ENCODE data around the gene TNNI2. TPM values are rescaled to one million over a fixed set of nuclear protein-coding genes. Genes with fewer than 3 reads are reported as not detected.

TNNI2 gene
- polyA plus RNA-seq, 1 of the 3 experiments (the other 2 are of a cell fraction): not detected

DNA sequence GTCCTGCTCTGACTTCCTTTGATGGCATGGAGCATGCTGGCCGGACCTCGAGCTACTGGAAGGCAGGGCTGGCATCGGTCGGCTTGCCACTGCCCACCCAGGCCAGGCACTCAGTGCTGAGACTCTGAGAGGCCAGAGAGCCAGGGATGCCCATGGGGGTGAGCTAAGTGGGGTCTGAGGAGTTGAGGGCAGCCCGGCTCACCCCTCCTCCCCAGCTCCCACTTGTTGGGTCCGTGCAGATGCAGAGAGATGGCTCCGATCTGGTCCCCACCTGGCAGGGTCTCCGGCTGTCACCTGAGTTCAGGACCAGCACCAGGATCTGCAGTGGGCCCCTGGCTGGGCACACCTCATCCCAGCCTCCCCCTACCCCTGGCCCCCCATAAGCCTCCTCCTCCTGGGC, 27.4 kb downstream of the TNNI2 start (continued):
- TF ChIP-seq, protein P1, sequence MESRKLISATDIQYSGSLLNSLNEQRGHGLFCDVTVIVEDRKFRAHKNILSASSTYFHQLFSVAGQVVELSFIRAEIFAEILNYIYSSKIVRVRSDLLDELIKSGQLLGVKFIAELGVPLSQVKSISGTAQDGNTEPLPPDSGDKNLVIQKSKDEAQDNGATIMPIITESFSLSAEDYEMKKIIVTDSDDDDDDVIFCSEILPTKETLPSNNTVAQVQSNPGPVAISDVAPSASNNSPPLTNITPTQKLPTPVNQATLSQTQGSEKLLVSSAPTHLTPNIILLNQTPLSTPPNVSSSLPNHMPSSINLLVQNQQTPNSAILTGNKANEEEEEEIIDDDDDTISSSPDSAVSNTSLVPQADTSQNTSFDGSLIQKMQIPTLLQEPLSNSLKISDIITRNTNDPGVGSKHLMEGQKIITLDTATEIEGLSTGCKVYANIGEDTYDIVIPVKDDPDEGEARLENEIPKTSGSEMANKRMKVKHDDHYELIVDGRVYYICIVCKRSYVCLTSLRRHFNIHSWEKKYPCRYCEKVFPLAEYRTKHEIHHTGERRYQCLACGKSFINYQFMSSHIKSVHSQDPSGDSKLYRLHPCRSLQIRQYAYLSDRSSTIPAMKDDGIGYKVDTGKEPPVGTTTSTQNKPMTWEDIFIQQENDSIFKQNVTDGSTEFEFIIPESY (IDR thresholded peaks at IDR 0.05; ENCODE audit: borderline replicate concordance, low read depth): no peak

- no peak overlapping the region for H3K4me3 ChIP-seq (ENCODE audit: low read depth in 2 of 2, low read length in 1 of 2)
- DNase-seq: no peak
- H4K20me1 ChIP-seq (ENCODE audit: insufficient read depth): no peaks in the 10 kb centered on the region
- H3K27me3 ChIP-seq (ENCODE audit: insufficient read depth): no peaks in the 10 kb centered on the region
- no peaks in the 10 kb centered on the region for H3F3A ChIP-seq (replicated peaks; ENCODE audit: insufficient read depth)
- no peaks in the 10 kb centered on the region for H3K9me2 ChIP-seq
- no peaks in the 10 kb centered on the region for H3K36me3 ChIP-seq (replicated peaks in 1 of 2; ENCODE audit: control insufficient read depth in 1 of 2, insufficient read depth in 2 of 2, low read length in 1 of 2)
- CTCF ChIA-PET: interaction anchor here (0.7 to 2.8 kb wide), 10 partner anchors 10 to 289 kb away, joined by 3 to 11 read pairs (median 4); no protein-coding TSS in a partner anchor
- H3K9me3 ChIP-seq: no peaks in the 10 kb centered on the region
- no peaks in the 10 kb centered on the region for H3K79me2 ChIP-seq (ENCODE audit: insufficient read depth)
- H3K4me1 ChIP-seq (ENCODE audit: control insufficient read depth in 1 of 2, insufficient read depth in 2 of 2, low read depth in 1 of 2, low read length in 1 of 2): peaks cover 18 to 44% of the 10 kb centered on the region in 2 experiments; a peak in 3 of 4 replicates
- POLR2A ChIA-PET: no interaction called here
- no peak for TF ChIP-seq CHD2 (IDR thresholded peaks at IDR 0.05; ENCODE audit: low read length, partially characterized antibody)
- TF ChIP-seq, protein P2, sequence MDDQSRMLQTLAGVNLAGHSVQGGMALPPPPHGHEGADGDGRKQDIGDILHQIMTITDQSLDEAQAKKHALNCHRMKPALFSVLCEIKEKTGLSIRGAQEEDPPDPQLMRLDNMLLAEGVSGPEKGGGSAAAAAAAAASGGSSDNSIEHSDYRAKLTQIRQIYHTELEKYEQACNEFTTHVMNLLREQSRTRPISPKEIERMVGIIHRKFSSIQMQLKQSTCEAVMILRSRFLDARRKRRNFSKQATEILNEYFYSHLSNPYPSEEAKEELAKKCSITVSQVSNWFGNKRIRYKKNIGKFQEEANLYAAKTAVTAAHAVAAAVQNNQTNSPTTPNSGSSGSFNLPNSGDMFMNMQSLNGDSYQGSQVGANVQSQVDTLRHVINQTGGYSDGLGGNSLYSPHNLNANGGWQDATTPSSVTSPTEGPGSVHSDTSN (IDR thresholded peaks at IDR 0.05): no peak
- no peak for TF ChIP-seq FOXJ3 (CRISPR knock-in tag; IDR thresholded peaks at IDR 0.05)
- TF ChIP-seq SMC3 (IDR thresholded peaks at IDR 0.05; ENCODE audit: low read depth, low read length): no peak
- TF ChIP-seq GATA2 (CRISPR knock-in tag; IDR thresholded peaks at IDR 0.05): no peak
- no peak for TF ChIP-seq CTCF (IDR thresholded peaks at IDR 0.05)
- no peak for TF ChIP-seq RAD21 (IDR thresholded peaks at IDR 0.05; ENCODE audit: low read length)
- TF ChIP-seq SIN3A (IDR thresholded peaks at IDR 0.05; ENCODE audit: borderline replicate concordance, low read depth, low read length): no peak
- no peak for TF ChIP-seq NRF1 (IDR thresholded peaks at IDR 0.05; ENCODE audit: low read depth, low read length)
- TF ChIP-seq TAF1 (IDR thresholded peaks at IDR 0.05; ENCODE audit: borderline replicate concordance, low read depth, low read length): no peak
- TF ChIP-seq RCOR1 (IDR thresholded peaks at IDR 0.05; ENCODE audit: low read length): no peak
- no peak for TF ChIP-seq NFIC (IDR thresholded peaks at IDR 0.05; ENCODE audit: borderline replicate concordance)
- no peak for TF ChIP-seq EP300 (IDR thresholded peaks at IDR 0.05; ENCODE audit: borderline replicate concordance in 1 of 2, low read depth in 1 of 2, low read length in 1 of 2)
- no peak for TF ChIP-seq MXI1 (IDR thresholded peaks at IDR 0.05; ENCODE audit: low read depth, low read length)
- TF ChIP-seq FOXM1 (IDR thresholded peaks at IDR 0.05; ENCODE audit: low read depth): no peak
- TF ChIP-seq GABPA (IDR thresholded peaks at IDR 0.05; ENCODE audit: low read depth): no peak
- H3K4me2 ChIP-seq: no peak overlapping the region
- 60% methylated on average over 2 of the region's 15 CpGs for WGBS (ENCODE audit: low lambda C conversion rate)
- H3K9ac ChIP-seq: no peak overlapping the region
- no peak overlapping the region for H2AFZ ChIP-seq (ENCODE audit: low read depth)
- H3K27ac ChIP-seq (ENCODE audit: low read depth in 2 of 2, low read length in 1 of 2): no peak overlapping the region
Observed at GRCh38 chr11:1866776-1867175, 28.0 kb downstream of the TNNI2 start.

Measured in SK-N-SH (cell line).